ENCODE measurements around the gene ALKBH5.

The ALKBH5 gene

GRCh38 chr17:18246109-18246725 lies 62.6 kb downstream of the ALKBH5 start:
- Histone ChIP-seq H3K9me3 (ENCODE audit: insufficient read depth, low read length) (no peaks in the 10 kb centered on the region), H3K27me3 (ENCODE audit: insufficient read depth, insufficient read length) (no peaks in the 10 kb centered on the region), H3K4me1 (ENCODE audit: insufficient read depth, insufficient read length) (peaks cover 2% of the 10 kb centered on the region), H3K4me3 (ENCODE audit: insufficient read length, low read depth) (no peak overlapping the region), H3K9ac (ENCODE audit: insufficient read length, low read depth) (no peak overlapping the region), H3K36me3 (ENCODE audit: insufficient read depth, insufficient read length, low read length) (peaks cover 81% of the 10 kb centered on the region)
- DNase-seq (ENCODE audit: low read depth, low spot score), result no peak
- no peak for TF ChIP-seq YY1 (IDR thresholded peaks at IDR 0.05; ENCODE audit: insufficient read depth, insufficient read length)
- no peak for TF ChIP-seq SUZ12 (IDR thresholded peaks at IDR 0.05; ENCODE audit: extremely low read depth, insufficient read depth, insufficient read length)
- TF ChIP-seq ZNF274 (IDR thresholded peaks at IDR 0.05; ENCODE audit: low read depth, low read length), result no peak

- DNase-seq (ENCODE audit: low read depth, low spot score), result no peak
- peaks cover 2% of the 10 kb centered on the region for H3K4me1 ChIP-seq (ENCODE audit: insufficient read depth, insufficient read length)
- H3K9ac ChIP-seq (ENCODE audit: insufficient read length, low read depth), result peak overlapping the region; percentile 16
- H3K9me3 ChIP-seq (ENCODE audit: insufficient read depth, low read length), result no peaks in the 10 kb centered on the region
- no peaks in the 10 kb centered on the region for H3K27me3 ChIP-seq (ENCODE audit: insufficient read depth, insufficient read length)
- H3K36me3 ChIP-seq (ENCODE audit: insufficient read depth, insufficient read length, low read length), result peaks cover 81% of the 10 kb centered on the region
- no peak overlapping the region for H3K4me3 ChIP-seq (ENCODE audit: insufficient read length, low read depth)
- no peak for TF ChIP-seq YY1 (IDR thresholded peaks at IDR 0.05; ENCODE audit: insufficient read depth, insufficient read length)
- no peak for TF ChIP-seq SUZ12 (IDR thresholded peaks at IDR 0.05; ENCODE audit: extremely low read depth, insufficient read depth, insufficient read length)
- TF ChIP-seq ZNF274 (IDR thresholded peaks at IDR 0.05; ENCODE audit: low read depth, low read length), result no peak
These were observed 63.4 kb downstream of the ALKBH5 start for GRCh38 chr17:18246880-18247612.

- peaks cover 81% of the 10 kb centered on the region for H3K36me3 ChIP-seq (ENCODE audit: insufficient read depth, insufficient read length, low read length)
- no peaks in the 10 kb centered on the region for H3K9me3 ChIP-seq (ENCODE audit: insufficient read depth, low read length)
- H3K9ac ChIP-seq (ENCODE audit: insufficient read length, low read depth), result peak overlapping the region; percentile 16
- H3K27me3 ChIP-seq (ENCODE audit: insufficient read depth, insufficient read length), result no peaks in the 10 kb centered on the region
- no peak for DNase-seq (ENCODE audit: low read depth, low spot score)
- H3K4me1 ChIP-seq (ENCODE audit: insufficient read depth, insufficient read length), result peaks cover 2% of the 10 kb centered on the region
- H3K4me3 ChIP-seq (ENCODE audit: insufficient read length, low read depth), result no peak overlapping the region
- TF ChIP-seq SUZ12 (IDR thresholded peaks at IDR 0.05; ENCODE audit: extremely low read depth, insufficient read depth, insufficient read length), result no peak
- TF ChIP-seq YY1 (IDR thresholded peaks at IDR 0.05; ENCODE audit: insufficient read depth, insufficient read length), result no peak
- TF ChIP-seq ZNF274 (IDR thresholded peaks at IDR 0.05; ENCODE audit: low read depth, low read length), result no peak
These were observed 64.0 kb downstream of the ALKBH5 start for GRCh38 chr17:18247613-18248001.

GRCh38 chr17:18248300-18248731 lies 64.7 kb downstream of the ALKBH5 start:
- peaks cover 2% of the 10 kb centered on the region for H3K4me1 ChIP-seq (ENCODE audit: insufficient read depth, insufficient read length)
- no peak for DNase-seq (ENCODE audit: low read depth, low spot score)
- H3K9ac ChIP-seq (ENCODE audit: insufficient read length, low read depth), result no peak overlapping the region
- no peaks in the 10 kb centered on the region for H3K9me3 ChIP-seq (ENCODE audit: insufficient read depth, low read length)
- no peak overlapping the region for H3K4me3 ChIP-seq (ENCODE audit: insufficient read length, low read depth)
- H3K36me3 ChIP-seq (ENCODE audit: insufficient read depth, insufficient read length, low read length), result peaks cover 82% of the 10 kb centered on the region
- TF ChIP-seq YY1 (IDR thresholded peaks at IDR 0.05; ENCODE audit: insufficient read depth, insufficient read length) (no peak), SUZ12 (IDR thresholded peaks at IDR 0.05; ENCODE audit: extremely low read depth, insufficient read depth, insufficient read length) (no peak), ZNF274 (IDR thresholded peaks at IDR 0.05; ENCODE audit: low read depth, low read length) (no peak)
- H3K27me3 ChIP-seq (ENCODE audit: insufficient read depth, insufficient read length), result no peaks in the 10 kb centered on the region

- peaks cover 2% of the 10 kb centered on the region for H3K4me1 ChIP-seq (ENCODE audit: insufficient read depth, insufficient read length)
- H3K27me3 ChIP-seq (ENCODE audit: insufficient read depth, insufficient read length), result no peaks in the 10 kb centered on the region
- DNase-seq (ENCODE audit: low read depth, low spot score), result no peak
- no peak overlapping the region for H3K4me3 ChIP-seq (ENCODE audit: insufficient read length, low read depth)
- no peak overlapping the region for H3K9ac ChIP-seq (ENCODE audit: insufficient read length, low read depth)
- H3K9me3 ChIP-seq (ENCODE audit: insufficient read depth, low read length), result no peaks in the 10 kb centered on the region
- TF ChIP-seq SUZ12 (IDR thresholded peaks at IDR 0.05; ENCODE audit: extremely low read depth, insufficient read depth, insufficient read length) (no peak), ZNF274 (IDR thresholded peaks at IDR 0.05; ENCODE audit: low read depth, low read length) (no peak), YY1 (IDR thresholded peaks at IDR 0.05; ENCODE audit: insufficient read depth, insufficient read length) (no peak)
- H3K36me3 ChIP-seq (ENCODE audit: insufficient read depth, insufficient read length, low read length), result peaks cover 82% of the 10 kb centered on the region
These were observed 65.2 kb downstream of the ALKBH5 start for GRCh38 chr17:18248811-18249210.

GRCh38 chr17:18250259-18250658 lies 66.6 kb downstream of the ALKBH5 start:
- no peaks in the 10 kb centered on the region for H3K27me3 ChIP-seq (ENCODE audit: insufficient read depth, insufficient read length)
- peaks cover 88% of the 10 kb centered on the region for H3K36me3 ChIP-seq (ENCODE audit: insufficient read depth, insufficient read length, low read length)

GRCh38 chr17:18250708-18251107 lies 67.1 kb downstream of the ALKBH5 start:
- no peak for DNase-seq (ENCODE audit: low read depth, low spot score)
- Histone ChIP-seq H3K4me1 (ENCODE audit: insufficient read depth, insufficient read length) (peaks cover 2% of the 10 kb centered on the region), H3K36me3 (ENCODE audit: insufficient read depth, insufficient read length, low read length) (peaks cover 88% of the 10 kb centered on the region)

More at GRCh38 chr17:18250259-18250658, 66.6 kb downstream of the ALKBH5 start:
- TF ChIP-seq SUZ12 (IDR thresholded peaks at IDR 0.05; ENCODE audit: extremely low read depth, insufficient read depth, insufficient read length) (no peak), ZNF274 (IDR thresholded peaks at IDR 0.05; ENCODE audit: low read depth, low read length) (no peak), YY1 (IDR thresholded peaks at IDR 0.05; ENCODE audit: insufficient read depth, insufficient read length) (no peak)
- Histone ChIP-seq H3K4me1 (ENCODE audit: insufficient read depth, insufficient read length) (peaks cover 2% of the 10 kb centered on the region), H3K4me3 (ENCODE audit: insufficient read length, low read depth) (no peak overlapping the region), H3K9ac (ENCODE audit: insufficient read length, low read depth) (no peak overlapping the region), H3K9me3 (ENCODE audit: insufficient read depth, low read length) (no peaks in the 10 kb centered on the region)
- no peak for DNase-seq (ENCODE audit: low read depth, low spot score)

More at GRCh38 chr17:18250708-18251107, 67.1 kb downstream of the ALKBH5 start:
- Histone ChIP-seq H3K4me3 (ENCODE audit: insufficient read length, low read depth) (no peak overlapping the region), H3K9ac (ENCODE audit: insufficient read length, low read depth) (no peak overlapping the region), H3K9me3 (ENCODE audit: insufficient read depth, low read length) (no peaks in the 10 kb centered on the region), H3K27me3 (ENCODE audit: insufficient read depth, insufficient read length) (no peaks in the 10 kb centered on the region)
- TF ChIP-seq ZNF274 (IDR thresholded peaks at IDR 0.05; ENCODE audit: low read depth, low read length) (no peak), SUZ12 (IDR thresholded peaks at IDR 0.05; ENCODE audit: extremely low read depth, insufficient read depth, insufficient read length) (no peak)
